H1 (cell line): ENCODE data around the gene ASTL. TPM values are rescaled to one million over a fixed set of nuclear protein-coding genes. Genes with fewer than 3 reads are reported as not detected.

Experiments
- CTCF ChIA-PET: fragments of 300-600 bp; sonication (Branson Sonifier 250); formaldehyde crosslinking; loops from one replicate; lab custom pipeline; 2021; ENCODE audit not compliant: partially characterized antibody; lab: Charles Lee
- POLR2A ChIA-PET: fragments of 300-600 bp; sonication (Branson Sonifier 250); formaldehyde crosslinking; loops from one replicate; lab custom pipeline; 2021; ENCODE audit warnings: inconsistent platforms; ENCODE audit not compliant: partially characterized antibody; lab: Charles Lee
- DNase-seq, 2 experiments: peaks; one replicate each; pipeline versions ENCODE4 v3.0.0 to v3.0.0-alpha.2; 2010 to 2022; ENCODE audit warnings: low spot score in 2 of 2, low read depth in 1 of 2, mixed read lengths in 1 of 2
- FAIRE-seq: peaks from 2 replicates; lab custom pipeline; 2011; peaks lifted over from hg19 to GRCh38; lab: Jason Lieb, UNC
- H2AFZ ChIP-seq: 2 replicates; pipeline ENCODE4 v1.8.1; 2012; ENCODE audit warnings: low read length, inconsistent platforms
- H2AK5ac ChIP-seq: 2 replicates; pipeline ENCODE4 v1.6.1; 2013; ENCODE audit warnings: low read depth, low read length
- H2BK120ac ChIP-seq: replicated peaks from 2 replicates; pipeline ENCODE3; 2013; ENCODE audit warnings: low read depth, low read length, inconsistent platforms
- H2BK12ac ChIP-seq: 2 replicates; pipeline ENCODE4 v1.6.1; 2013; ENCODE audit warnings: low read depth, low read length
- H2BK15ac ChIP-seq: 2 replicates; pipeline ENCODE4 v1.6.1; 2013; ENCODE audit warnings: low read length
- H2BK20ac ChIP-seq: 2 replicates; pipeline ENCODE4 v1.6.1; 2013; ENCODE audit warnings: low read length
- H2BK5ac ChIP-seq: 2 replicates; pipeline ENCODE4 v1.6.1; 2013; ENCODE audit warnings: low read depth, low read length
- H3K14ac ChIP-seq: 2 replicates; pipeline ENCODE4 v1.6.1; 2013; ENCODE audit warnings: inconsistent platforms; ENCODE audit not compliant: insufficient read length
- H3K18ac ChIP-seq: 2 replicates; pipeline ENCODE4 v1.6.1; 2013; ENCODE audit warnings: low read length; ENCODE audit errors: extremely low read depth
- H3K23ac ChIP-seq: 2 replicates; pipeline ENCODE4 v1.6.1; 2013; ENCODE audit warnings: inconsistent platforms; ENCODE audit not compliant: insufficient read length
- H3K23me2 ChIP-seq: 2 replicates; pipeline ENCODE4 v1.6.1; 2013; ENCODE audit warnings: low read depth, low read length
- H3K27ac ChIP-seq: 2 replicates; pipeline ENCODE4 v1.6.1; 2011; ENCODE audit warnings: low read depth, low read length, inconsistent platforms
- H3K27me3 ChIP-seq, 4 experiments: replicated peaks in 1 of 4; 1 replicate in 1 of 4; 2 replicates in 3 of 4; pipeline versions ENCODE4 v1.6.1 to v1.8.1; 2011 to 2013; ENCODE audit warnings: low read length in 3 of 4, mild to moderate bottlenecking in 3 of 4, inconsistent platforms in 2 of 4, mixed read lengths in 2 of 4, moderate library complexity in 1 of 4; ENCODE audit not compliant: control insufficient read depth in 3 of 4, insufficient read depth in 3 of 4; ENCODE audit errors: extremely low read depth in 1 of 4
- H3K36me3 ChIP-seq, 4 experiments: 2 replicates each; pipeline versions ENCODE4 v1.6.1 to v1.8.1; 2011 to 2013; ENCODE audit warnings: mild to moderate bottlenecking in 4 of 4, low read length in 3 of 4, moderate library complexity in 2 of 4, control low read depth in 1 of 4, inconsistent platforms in 1 of 4; ENCODE audit not compliant: insufficient read depth in 4 of 4, control insufficient read depth in 2 of 4
- H3K4ac ChIP-seq: replicated peaks from 2 replicates; pipeline ENCODE3; 2013; ENCODE audit warnings: low read length, low read depth, mixed read lengths, inconsistent platforms; ENCODE audit not compliant: insufficient read length
- H3K4me1 ChIP-seq, 4 experiments: replicated peaks in 1 of 4; 1 replicate in 1 of 4; 2 replicates in 3 of 4; pipeline versions ENCODE4 v1.6.1 to v1.8.1; 2011 to 2013; ENCODE audit warnings: low read length in 3 of 4, inconsistent platforms in 2 of 4, mixed read lengths in 1 of 4; ENCODE audit not compliant: insufficient read depth in 4 of 4, control insufficient read depth in 3 of 4
- H3K4me2 ChIP-seq, 2 experiments: 2 replicates each; pipeline versions ENCODE4 v1.6.1 to v1.8.1; 2011 to 2013; ENCODE audit warnings: low read depth in 2 of 2, low read length in 2 of 2, control low read depth in 1 of 2, inconsistent platforms in 1 of 2, mild to moderate bottlenecking in 1 of 2; ENCODE audit not compliant: insufficient read depth in 1 of 2
- H3K4me3 ChIP-seq, 4 experiments: fragments of 200-600, 300-600 bp in 1 of 4; sonication (generic), shearing (Covaris generic), sonication (Bioruptor Twin) in 1 of 4; 2 replicates each; pipeline versions ENCODE4 v1.5.1 to v1.8.1; 2011 to 2016; ENCODE audit warnings: low read length in 4 of 4, low read depth in 3 of 4, control low read depth in 2 of 4, inconsistent platforms in 2 of 4, mild to moderate bottlenecking in 2 of 4, mixed read lengths in 1 of 4, moderate library complexity in 1 of 4; ENCODE audit not compliant: insufficient read depth in 2 of 4; ENCODE audit errors: extremely low read depth in 1 of 4
- H3K56ac ChIP-seq: replicated peaks from 2 replicates; pipeline ENCODE3; 2013; ENCODE audit warnings: low read depth, mild to moderate bottlenecking, mixed read lengths, low read length, inconsistent platforms; ENCODE audit not compliant: insufficient read length
- H3K79me1 ChIP-seq: 2 replicates; pipeline ENCODE4 v1.6.1; 2013; ENCODE audit warnings: low read depth, low read length, control low read depth
- H3K79me2 ChIP-seq, 2 experiments: 2 replicates each; pipeline versions ENCODE4 v1.6.1 to v1.8.1; 2012 to 2013; ENCODE audit warnings: low read length in 2 of 2, mild to moderate bottlenecking in 2 of 2, inconsistent platforms in 1 of 2; ENCODE audit not compliant: insufficient read depth in 2 of 2, control insufficient read depth in 1 of 2
- H3K9ac ChIP-seq, 4 experiments: replicated peaks in 1 of 4; 1 replicate in 1 of 4; 2 replicates in 3 of 4; pipeline versions ENCODE4 v1.6.1 to v1.8.1; 2011 to 2013; ENCODE audit warnings: low read depth in 3 of 4, low read length in 3 of 4, control low read depth in 2 of 4, mild to moderate bottlenecking in 2 of 4, moderate library complexity in 2 of 4, inconsistent platforms in 1 of 4; ENCODE audit errors: extremely low read depth in 1 of 4
- H3K9me3 ChIP-seq, 2 experiments: 2 replicates each; pipeline versions ENCODE4 v1.6.1 to v1.8.1; 2012 to 2013; ENCODE audit warnings: mild to moderate bottlenecking in 2 of 2, moderate library complexity in 2 of 2, control low read depth in 1 of 2, inconsistent platforms in 1 of 2, low read depth in 1 of 2, low read length in 1 of 2, mixed read lengths in 1 of 2; ENCODE audit not compliant: insufficient read depth in 2 of 2
- H4K20me1 ChIP-seq, 2 experiments: replicated peaks in 1 of 2; 2 replicates each; pipeline versions ENCODE3 to v1.8.1; 2011 to 2013; ENCODE audit warnings: inconsistent platforms in 2 of 2, low read length in 2 of 2, mild to moderate bottlenecking in 1 of 2; ENCODE audit not compliant: insufficient read depth in 2 of 2, control insufficient read depth in 1 of 2
- H4K5ac ChIP-seq: 2 replicates; pipeline ENCODE4 v1.6.1; 2013; ENCODE audit warnings: low read length, low read depth, mixed read lengths, inconsistent platforms; ENCODE audit not compliant: insufficient read length
- H4K8ac ChIP-seq: 2 replicates; pipeline ENCODE4 v1.8.0; 2013; ENCODE audit warnings: mild to moderate bottlenecking, moderate library complexity, low read length, inconsistent platforms; ENCODE audit not compliant: insufficient read depth; ENCODE audit errors: extremely low read depth
- H4K91ac ChIP-seq: replicated peaks from 2 replicates; pipeline ENCODE3; 2013; ENCODE audit warnings: low read length, mixed read lengths, inconsistent platforms; ENCODE audit not compliant: insufficient read length
- BACH1 ChIP-seq: IDR thresholded peaks from 2 replicates; pipeline ENCODE4 v1.6.1; 2012; ENCODE audit warnings: low read length, improper control_type of control experiment
- PHF8 ChIP-seq: fragments of 200-600 bp; sonication (generic); conservative IDR thresholded peaks from 2 replicates; pipeline ENCODE4 v1.7.1; 2012; ENCODE audit warnings: low read depth, mild to moderate bottlenecking, inconsistent platforms, low read length, moderate library complexity
- WGBS, 2 experiments: shearing (Covaris generic) in 1 of 2; methylation state at CpG; one replicate each; pipeline versions ENCODE4 v1.1.6 to v1.1.7; 2013 to 2015; ENCODE audit warnings: low lambda C conversion rate in 2 of 2, mixed read lengths in 2 of 2, inconsistent platforms in 1 of 2, low coverage in 1 of 2, missing lambda C conversion rate in 1 of 2; ENCODE audit not compliant: insufficient replicate concordance in 2 of 2, insufficient coverage in 1 of 2, insufficient read length in 1 of 2; ENCODE audit errors: extremely low coverage in 1 of 2, missing lambda C conversion rate in 1 of 2; 5-methylcytosine and 5-hydroxymethylcytosine counted together
- polyA plus RNA-seq, 7 experiments: library from polyadenylated mRNA; depleted of rRNA in 3 of 7; stranded (reverse) in 5 of 7; unstranded in 2 of 7; fragments of >200 nt in 5 of 7; fragments of 200-250 nt in 2 of 7; gene quantifications; 1 replicate in 5 of 7; 2 replicates in 1 of 7; 4 replicates in 1 of 7; pipeline versions ENCODE4 v1.2.1 to v1.2.3, GENCODE V29; 2011 to 2013; ENCODE audit warnings: missing spikeins in 2 of 7, mixed read lengths in 2 of 7
- total RNA-seq: library from RNA; stranded (reverse); fragmentation: NEBNext Ultra II Directional; extraction: Animal tissue kit (Norgen Biotek cat#: 25700); gene quantifications from 2 replicates; pipeline ENCODE4 v1.2.1, GENCODE V29; 2021
- TF ChIP-seq, protein P1 (sequence below), 3 experiments: IDR thresholded peaks; 1 replicate in 2 of 3; 2 replicates in 1 of 3; pipeline versions ENCODE4 v1.5.1 to v1.6.1; 2011; ENCODE audit warnings: low read length in 3 of 3, mild to moderate bottlenecking in 3 of 3, inconsistent platforms in 2 of 3, low read depth in 1 of 3, moderate library complexity in 1 of 3; ENCODE audit not compliant: insufficient read depth in 1 of 3; ENCODE audit errors: control extremely low read depth in 1 of 3

ASTL gene
- total and polyA plus RNA-seq, 2 of the 8 experiments (the other 6 are each of a cell fraction or from before 2014, with no cell fraction given): 0.60 to 1.4 TPM

DNA sequence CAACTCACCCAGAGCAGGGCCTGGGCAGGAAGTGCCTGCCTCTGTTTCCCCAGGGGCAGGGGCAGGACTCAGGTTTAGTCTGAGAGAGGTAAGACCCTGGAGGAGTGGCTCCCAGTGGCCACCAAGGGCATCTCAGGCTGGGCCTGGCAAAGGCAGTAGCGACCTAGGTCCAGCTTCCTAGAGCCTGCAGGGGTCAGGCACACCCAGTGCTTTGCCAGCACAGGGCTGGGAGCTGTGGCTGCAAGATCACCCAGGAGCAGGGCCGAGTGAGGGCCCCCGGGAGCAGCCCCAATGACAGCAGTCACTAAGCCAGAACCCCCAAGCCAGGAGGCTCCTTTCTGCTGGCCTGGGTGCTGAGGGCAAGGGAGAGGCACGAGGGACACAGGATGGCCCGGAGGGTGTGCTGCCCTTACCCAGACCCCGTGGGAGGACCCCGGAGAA lies 15.7 kb upstream of the ASTL start:
- TF ChIP-seq BACH1 (no peak), PHF8 (no peak)
- TF ChIP-seq, protein P1, sequence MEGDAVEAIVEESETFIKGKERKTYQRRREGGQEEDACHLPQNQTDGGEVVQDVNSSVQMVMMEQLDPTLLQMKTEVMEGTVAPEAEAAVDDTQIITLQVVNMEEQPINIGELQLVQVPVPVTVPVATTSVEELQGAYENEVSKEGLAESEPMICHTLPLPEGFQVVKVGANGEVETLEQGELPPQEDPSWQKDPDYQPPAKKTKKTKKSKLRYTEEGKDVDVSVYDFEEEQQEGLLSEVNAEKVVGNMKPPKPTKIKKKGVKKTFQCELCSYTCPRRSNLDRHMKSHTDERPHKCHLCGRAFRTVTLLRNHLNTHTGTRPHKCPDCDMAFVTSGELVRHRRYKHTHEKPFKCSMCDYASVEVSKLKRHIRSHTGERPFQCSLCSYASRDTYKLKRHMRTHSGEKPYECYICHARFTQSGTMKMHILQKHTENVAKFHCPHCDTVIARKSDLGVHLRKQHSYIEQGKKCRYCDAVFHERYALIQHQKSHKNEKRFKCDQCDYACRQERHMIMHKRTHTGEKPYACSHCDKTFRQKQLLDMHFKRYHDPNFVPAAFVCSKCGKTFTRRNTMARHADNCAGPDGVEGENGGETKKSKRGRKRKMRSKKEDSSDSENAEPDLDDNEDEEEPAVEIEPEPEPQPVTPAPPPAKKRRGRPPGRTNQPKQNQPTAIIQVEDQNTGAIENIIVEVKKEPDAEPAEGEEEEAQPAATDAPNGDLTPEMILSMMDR (IDR thresholded peaks at IDR 0.05; ENCODE audit: control extremely low read depth in 1 of 3, insufficient read depth in 1 of 3, low read depth in 1 of 3, low read length in 3 of 3): peak in 2 of 3 experiments; percentile 35 to 43; a peak in 3 of 4 replicates
- no peak overlapping the region for H4K91ac ChIP-seq
- 0 out of 2 replicates have a peak overlapping the region, but pooled peaks have one; percentile 43 for H2BK12ac ChIP-seq
- no peak overlapping the region for H3K14ac ChIP-seq
- no peak overlapping the region for H3K18ac ChIP-seq
- DNase-seq (no peak), FAIRE-seq (no peak)
- no peak overlapping the region; the same call in 1 of the 2 replicates for H2AFZ ChIP-seq
- H2BK120ac ChIP-seq: no peak overlapping the region
- H4K5ac ChIP-seq: no peak overlapping the region
- no peak overlapping the region for H3K23ac ChIP-seq
- H3K9ac ChIP-seq: no peak overlapping the region
- peak overlapping the region; percentile 61; the same call in 1 of the 2 replicates for H2BK20ac ChIP-seq
- H3K27ac ChIP-seq: no peak overlapping the region
- no peaks in the 10 kb centered on the region for H4K20me1 ChIP-seq
- H3K4me1 ChIP-seq: peaks cover 0 to 20% (median 7%) of the 10 kb centered on the region in 4 experiments; a peak in 6 of 7 replicates
- 76% methylated on average over 5 of the region's 7 CpGs; no CpG with 5 or more reads in 1 of the 2 experiments for WGBS, 2 experiments
- no peaks in the 10 kb centered on the region for H3K9me3 ChIP-seq
- no peak overlapping the region for H2BK15ac ChIP-seq
- no peak overlapping the region for H3K4me2 ChIP-seq
- H3K36me3 ChIP-seq: no peaks in the 10 kb centered on the region
- no peak overlapping the region for H2AK5ac ChIP-seq
- peak overlapping the region; percentile 73 for H3K4ac ChIP-seq
- H3K79me1 ChIP-seq: no peaks in the 10 kb centered on the region
- H4K8ac ChIP-seq: no peak overlapping the region
- H3K56ac ChIP-seq: no peak overlapping the region
- no peaks in the 10 kb centered on the region for H3K79me2 ChIP-seq
- ChIA-PET CTCF (interaction anchor here (1.0 to 10.1 kb wide), 4 partner anchors 10 to 114 kb away, joined by 4 to 98 read pairs (median 27); partner anchors contain the start of gene ASTL), POLR2A (interaction anchor here (0.6 to 1.5 kb wide), 2 partner anchors 15 to 25 kb away, joined by 3 to 4 read pairs; partner anchors contain the start of gene ASTL)
- no peak overlapping the region for H2BK5ac ChIP-seq
- no peak overlapping the region for H3K4me3 ChIP-seq
- H3K23me2 ChIP-seq: no peaks in the 10 kb centered on the region; the same call in 1 of the 2 replicates
- no peaks in the 10 kb centered on the region; a peak in 1 of 7 replicates for H3K27me3 ChIP-seq
